GM21529 (cell line): ENCODE data around the gene ABLIM2.

Experiments
- ATAC-seq: cut with Tn5 transposase; IDR thresholded peaks from one replicate; pipeline ENCODE4 v1.9.1; 2021; ENCODE audit not compliant: unreplicated experiment

The ABLIM2 gene

DNA sequence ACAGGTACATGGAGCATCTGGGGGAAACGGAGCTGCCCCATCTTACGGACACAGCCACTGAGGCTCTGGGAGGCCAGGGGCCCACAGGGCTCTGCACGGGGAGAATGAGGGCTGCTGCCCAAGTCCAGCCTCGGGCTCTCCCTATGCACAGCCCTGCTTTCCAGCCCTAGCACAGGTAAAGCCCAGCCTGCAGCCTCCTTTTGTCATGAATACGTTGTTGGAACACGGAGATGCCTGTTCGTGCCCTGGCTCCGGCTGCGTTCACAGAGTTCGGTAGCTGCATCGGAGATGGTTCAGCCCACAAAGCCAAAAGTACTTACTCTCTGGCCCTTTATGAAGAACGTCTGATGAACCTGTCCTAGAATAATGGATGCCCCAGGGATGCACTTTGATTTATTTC lies 150.2 kb downstream of the ABLIM2 start:
- no peak for ATAC-seq

GRCh38 chr4:8007581-8007980 lies 151.0 kb downstream of the ABLIM2 start:
- ATAC-seq, result no peak

DNA sequence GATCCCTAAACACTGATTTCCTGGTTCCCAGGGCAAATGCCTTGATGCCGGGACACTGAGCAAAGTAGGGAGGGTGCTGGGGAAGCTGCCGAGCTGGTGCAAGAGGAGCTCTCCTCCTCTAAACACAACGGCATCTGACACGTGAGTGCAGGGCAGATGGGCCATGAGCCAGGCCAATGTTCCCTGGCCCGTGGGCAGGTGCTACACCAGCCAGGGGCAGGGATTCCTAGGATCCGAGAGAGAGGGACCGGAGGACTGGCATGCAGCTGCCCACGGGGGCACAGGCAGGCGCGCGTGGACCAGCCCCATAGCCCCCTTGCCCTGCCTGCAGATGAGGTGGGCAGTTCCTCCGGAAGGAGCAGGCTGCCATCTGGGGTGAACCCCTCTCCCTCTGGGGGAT lies 152.1 kb downstream of the ABLIM2 start:
- ATAC-seq, result no peak

DNA sequence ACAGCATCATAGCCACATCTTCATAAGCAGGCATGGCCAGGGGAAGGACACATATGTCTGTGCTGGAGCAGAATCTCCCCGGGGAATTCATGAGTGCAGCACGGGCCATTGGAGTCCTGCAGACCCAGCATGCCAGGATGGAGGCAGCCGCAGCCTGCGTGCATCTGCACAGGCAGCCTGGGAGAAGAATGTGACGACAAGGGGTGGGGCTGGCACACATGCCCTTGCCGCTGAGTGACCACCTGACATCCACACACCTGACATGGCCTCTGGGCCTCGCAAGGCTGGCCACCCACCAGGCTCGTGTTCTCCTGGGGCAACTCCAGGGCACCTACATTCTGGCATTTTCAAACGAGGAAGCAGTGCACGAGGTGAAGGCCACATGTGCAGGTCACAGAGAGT lies 152.8 kb downstream of the ABLIM2 start:
- ATAC-seq, result no peak

- no peak for ATAC-seq
Observed at GRCh38 chr4:8005033-8005808, 153.4 kb downstream of the ABLIM2 start.

- no peak for ATAC-seq
Observed at GRCh38 chr4:8004066-8004465, 154.5 kb downstream of the ABLIM2 start.

DNA sequence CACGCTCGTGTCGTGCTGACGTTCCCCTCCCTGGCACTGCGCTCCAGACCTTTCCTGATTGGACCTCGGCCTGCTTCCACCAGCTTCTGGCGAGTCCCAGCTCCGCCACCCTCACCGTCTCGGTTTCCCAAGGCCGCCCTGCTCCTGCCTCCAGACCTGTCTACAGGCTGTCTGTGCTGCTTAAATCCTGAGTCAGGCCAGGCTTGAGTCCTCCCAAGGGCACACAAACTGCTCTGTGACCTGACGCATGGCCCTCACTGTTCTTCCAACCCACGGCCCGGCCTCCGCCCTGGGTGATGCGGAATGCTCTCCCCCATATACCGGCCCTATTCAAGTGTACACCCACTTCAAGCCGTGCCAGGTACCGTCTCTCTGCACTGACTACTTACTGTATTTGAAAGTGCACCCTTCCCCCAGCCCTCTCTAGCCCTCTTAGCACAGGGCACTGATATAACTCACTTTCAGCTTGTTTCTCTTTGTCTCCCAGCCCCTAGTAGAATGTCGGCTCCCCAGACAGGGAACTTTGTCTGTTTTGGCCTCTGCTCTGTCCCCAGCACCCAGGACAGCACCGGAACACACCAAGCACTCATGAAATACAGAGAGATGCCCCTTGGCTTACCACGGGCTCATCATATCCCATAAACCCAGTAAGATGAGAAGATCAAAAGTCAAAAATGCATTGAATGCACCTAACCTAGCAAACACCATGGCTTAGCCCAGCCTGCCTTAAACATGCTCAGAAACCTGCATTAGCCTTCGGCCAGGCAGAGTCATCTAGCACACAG lies 155.9 kb downstream of the ABLIM2 start:
- ATAC-seq, result no peak

- ATAC-seq, result no peak
Observed at GRCh38 chr4:8001564-8002355, 156.9 kb downstream of the ABLIM2 start.

GRCh38 chr4:8000721-8001491 lies 157.7 kb downstream of the ABLIM2 start:
- no peak for ATAC-seq

GRCh38 chr4:8000247-8000646 lies 158.4 kb downstream of the ABLIM2 start:
- no peak for ATAC-seq

- no peak for ATAC-seq
Observed at GRCh38 chr4:7999695-8000094, 158.9 kb downstream of the ABLIM2 start.

DNA sequence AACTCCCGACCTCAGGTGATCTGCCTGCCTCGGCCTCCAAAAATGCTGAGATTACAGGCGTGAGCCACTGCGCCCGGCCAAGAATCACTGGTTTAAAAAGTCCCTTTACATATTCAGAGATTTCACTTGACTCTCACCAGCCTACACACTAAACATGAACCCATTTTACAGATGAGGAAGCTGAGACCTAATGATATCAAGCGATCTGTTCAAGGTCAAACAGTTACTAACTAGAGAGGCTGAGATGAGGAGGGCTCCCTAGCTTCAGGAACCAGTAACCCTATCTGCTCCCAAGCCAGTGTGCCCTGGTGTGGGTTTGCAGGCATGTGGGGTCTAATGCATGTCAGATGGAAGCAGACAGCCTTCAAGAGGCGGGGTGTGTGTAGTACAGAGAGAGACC lies 159.3 kb downstream of the ABLIM2 start:
- no peak for ATAC-seq

- no peak for ATAC-seq
Observed at GRCh38 chr4:7998447-7998846, 160.2 kb downstream of the ABLIM2 start.

DNA sequence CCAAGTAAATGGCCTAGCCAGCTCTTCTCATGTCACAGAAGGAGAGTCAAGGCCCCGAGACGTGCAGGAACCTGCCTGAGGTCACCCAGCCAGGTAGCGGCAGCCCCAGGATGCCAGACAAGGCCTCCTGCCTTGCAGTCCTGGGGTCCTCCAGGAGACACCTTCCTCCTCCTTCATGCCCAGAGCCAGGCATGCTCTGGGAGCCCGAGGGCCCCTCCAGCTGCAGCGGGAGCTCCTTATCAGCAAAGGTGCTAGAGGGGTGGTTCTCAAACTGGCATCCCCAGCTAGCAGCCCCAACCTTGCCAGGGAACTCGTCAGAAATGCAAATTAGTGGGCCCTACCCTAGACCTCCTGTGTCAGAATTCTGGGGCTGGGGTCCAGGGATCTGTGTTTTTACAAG lies 162.7 kb downstream of the ABLIM2 start:
- ATAC-seq, result no peak

- ATAC-seq, result no peak
Observed at GRCh38 chr4:7995135-7995534, 163.5 kb downstream of the ABLIM2 start.

DNA sequence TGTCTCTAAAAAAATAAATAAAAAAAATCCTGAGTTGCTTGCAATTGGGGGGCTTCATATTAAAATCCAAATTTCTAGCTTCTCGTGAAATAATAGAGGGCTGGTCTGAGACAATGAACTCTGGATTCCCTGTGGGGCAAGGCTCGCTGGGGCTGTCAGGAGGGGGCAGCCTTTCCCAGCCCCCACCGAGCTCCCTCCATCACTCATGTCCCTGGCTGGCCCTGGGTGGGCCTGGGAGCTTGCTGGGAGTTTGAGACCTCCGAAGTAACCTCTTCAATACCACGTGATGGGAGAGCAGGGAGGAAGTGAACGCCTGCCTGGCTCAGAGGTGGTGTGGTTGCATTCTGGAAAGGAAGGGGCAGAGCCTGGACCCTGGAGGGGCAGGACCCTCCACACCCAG lies 164.9 kb downstream of the ABLIM2 start:
- no peak for ATAC-seq

DNA sequence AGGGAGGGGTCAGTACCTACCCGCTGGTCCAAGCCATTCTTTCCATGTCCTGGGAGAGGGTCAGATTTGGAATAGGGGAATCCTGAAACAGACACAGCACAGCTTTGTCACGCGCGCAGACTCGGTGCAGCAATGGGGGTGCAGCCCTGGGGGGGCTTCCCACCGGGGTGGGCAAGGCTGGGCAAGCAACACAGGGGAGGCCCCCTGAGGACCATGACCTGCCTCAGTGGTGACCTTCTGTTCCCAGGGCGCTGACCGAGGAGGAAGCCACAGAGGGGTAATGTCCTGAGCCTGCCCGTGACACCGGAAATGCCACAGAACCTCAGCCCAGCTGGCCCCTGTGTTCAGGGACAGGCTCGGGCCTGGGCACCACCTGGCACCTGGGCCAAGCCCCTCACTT lies 165.8 kb downstream of the ABLIM2 start:
- no peak for ATAC-seq

- no peak for ATAC-seq
Observed at GRCh38 chr4:7990807-7991459, 167.7 kb downstream of the ABLIM2 start.

DNA sequence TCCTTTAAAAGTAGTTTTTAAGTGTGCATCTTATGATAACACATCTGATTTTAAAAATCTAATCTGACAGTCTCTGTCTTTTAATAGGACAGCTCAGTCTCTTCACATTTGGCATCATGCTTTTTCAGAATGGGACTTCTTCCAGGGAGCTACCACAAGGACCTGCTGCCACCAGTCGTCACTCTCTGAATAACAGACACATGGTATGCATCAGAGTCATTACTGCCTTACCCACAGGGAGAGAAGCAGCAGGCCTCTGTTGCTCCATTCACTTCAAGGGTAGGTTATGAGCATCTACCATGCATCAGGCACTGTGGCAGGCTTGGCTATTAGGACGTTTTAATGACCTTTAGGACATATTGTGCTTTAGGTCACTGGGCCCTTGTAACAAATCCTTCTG lies 169.0 kb downstream of the ABLIM2 start:
- ATAC-seq, result no peak

DNA sequence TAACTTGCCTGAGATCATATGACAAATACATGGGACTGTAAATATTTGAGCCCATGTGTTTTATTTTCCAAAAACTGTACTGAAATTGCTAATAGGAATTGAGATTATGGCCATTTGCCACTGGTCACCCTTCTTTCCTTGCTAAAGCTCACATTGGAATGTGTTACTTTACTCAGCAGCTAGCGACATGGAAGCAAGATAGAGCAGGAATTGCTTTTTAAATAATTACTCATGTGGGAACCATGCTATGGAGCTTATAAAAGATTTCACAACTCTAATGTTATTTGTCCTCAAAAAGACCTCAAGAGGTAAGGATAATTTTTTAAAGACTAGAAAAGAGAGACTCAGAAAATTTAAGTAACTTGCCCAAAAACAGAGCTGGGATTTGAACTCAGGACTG lies 170.2 kb downstream of the ABLIM2 start:
- ATAC-seq, result no peak
